ENCODE data around the gene MTHFSD.

The MTHFSD gene

GRCh38 chr16:86584071-86584685, 29.1 kb upstream of the MTHFSD start:
- no peak for DNase-seq (ENCODE audit: low read depth in 1 of 2, low spot score in 1 of 2)

DNA sequence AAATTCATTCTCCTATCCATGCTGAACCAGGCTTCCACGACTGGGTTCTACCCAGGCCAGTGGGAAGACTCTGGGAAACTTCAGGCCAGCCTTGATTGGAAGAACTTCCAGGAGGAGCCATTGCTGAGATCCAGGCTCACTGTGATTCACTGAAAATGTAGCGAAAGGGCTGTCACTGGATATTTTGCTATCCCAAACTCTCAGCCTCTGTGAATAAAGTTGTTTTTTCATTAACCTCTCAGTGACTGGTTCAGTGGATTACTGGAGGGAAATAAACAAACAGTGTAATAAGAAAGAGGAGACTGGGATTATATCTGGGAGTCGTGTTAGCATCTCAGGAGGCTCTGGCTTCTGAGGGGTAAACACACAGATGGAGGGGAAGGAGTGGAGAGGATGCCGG, 26.4 kb upstream of the MTHFSD start:
- DNase-seq (ENCODE audit: low read depth in 1 of 2, low spot score in 1 of 2) = no peak

GRCh38 chr16:86580791-86581170, 25.7 kb upstream of the MTHFSD start:
- no peak for DNase-seq (ENCODE audit: low read depth in 1 of 2, low spot score in 1 of 2)

- no peak for DNase-seq (ENCODE audit: low read depth in 1 of 2, low spot score in 1 of 2)
Measured at GRCh38 chr16:86580063-86580790, 25.2 kb upstream of the MTHFSD start.

DNA sequence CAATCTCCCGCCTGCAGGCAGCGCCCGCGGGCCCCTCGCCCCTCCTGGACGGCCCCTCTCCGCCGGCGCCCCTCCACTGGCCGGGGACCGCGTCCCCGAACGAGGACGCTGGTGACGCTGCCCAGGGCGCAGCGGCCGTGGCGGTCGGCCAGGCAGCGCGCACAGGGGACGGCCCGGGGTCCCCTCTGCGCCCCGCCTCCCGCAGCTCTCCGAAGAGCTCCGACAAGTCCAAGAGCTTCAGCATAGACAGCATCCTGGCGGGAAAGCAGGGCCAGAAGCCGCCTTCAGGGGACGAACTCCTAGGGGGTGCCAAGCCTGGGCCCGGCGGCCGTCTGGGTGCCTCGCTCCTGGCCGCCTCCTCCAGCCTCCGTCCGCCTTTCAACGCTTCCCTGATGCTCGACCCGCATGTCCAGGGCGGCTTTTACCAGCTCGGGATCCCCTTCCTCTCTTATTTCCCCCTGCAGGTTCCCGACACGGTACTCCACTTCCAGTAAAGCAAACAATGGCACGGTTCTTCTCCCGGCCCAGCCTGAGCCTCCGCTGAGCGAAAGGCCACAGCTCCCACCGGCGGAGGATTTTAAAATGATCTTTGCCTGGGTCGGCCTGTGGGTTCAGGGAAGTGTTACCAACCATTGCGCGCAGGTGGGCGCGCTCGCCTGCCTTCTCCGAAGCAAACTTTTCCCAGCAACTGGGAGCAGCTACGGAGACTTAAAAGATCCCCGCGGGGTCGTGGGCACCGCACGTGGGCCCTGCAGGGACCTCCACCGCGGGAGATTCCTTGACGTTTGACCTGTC, 24.4 kb upstream of the MTHFSD start:
- no peak for DNase-seq (ENCODE audit: low read depth in 1 of 2, low spot score in 1 of 2)

DNA sequence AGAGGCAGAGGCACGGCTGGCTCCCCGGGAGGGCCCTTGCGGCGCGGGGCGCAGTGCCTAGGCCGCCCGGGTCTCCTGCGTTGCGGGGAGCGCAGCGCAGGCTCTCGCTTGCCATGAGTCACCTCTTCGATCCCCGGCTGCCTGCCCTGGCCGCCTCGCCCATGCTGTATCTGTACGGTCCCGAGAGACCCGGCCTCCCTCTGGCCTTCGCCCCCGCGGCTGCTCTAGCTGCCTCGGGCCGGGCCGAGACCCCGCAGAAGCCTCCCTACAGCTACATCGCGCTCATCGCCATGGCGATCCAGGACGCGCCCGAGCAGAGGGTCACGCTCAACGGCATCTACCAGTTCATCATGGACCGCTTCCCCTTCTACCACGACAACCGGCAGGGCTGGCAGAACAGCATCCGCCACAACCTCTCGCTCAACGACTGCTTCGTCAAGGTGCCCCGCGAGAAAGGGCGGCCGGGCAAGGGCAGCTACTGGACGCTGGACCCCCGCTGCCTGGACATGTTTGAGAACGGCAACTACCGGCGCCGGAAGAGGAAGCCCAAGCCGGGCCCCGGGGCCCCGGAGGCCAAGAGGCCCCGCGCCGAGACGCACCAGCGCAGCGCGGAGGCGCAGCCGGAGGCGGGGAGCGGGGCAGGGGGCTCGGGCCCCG, 23.7 kb upstream of the MTHFSD start:
- no peak for DNase-seq (ENCODE audit: low read depth in 1 of 2, low spot score in 1 of 2)

GRCh38 chr16:86578061-86578599, 23.1 kb upstream of the MTHFSD start, which contains the start of gene FOXL1:
Gene FOXL1 (plus strand): TSS chr16:86578549. CDS start chr16:86578724, 175 bp downstream.
- DNase-seq (ENCODE audit: low read depth in 1 of 2, low spot score in 1 of 2) = no peak

DNA sequence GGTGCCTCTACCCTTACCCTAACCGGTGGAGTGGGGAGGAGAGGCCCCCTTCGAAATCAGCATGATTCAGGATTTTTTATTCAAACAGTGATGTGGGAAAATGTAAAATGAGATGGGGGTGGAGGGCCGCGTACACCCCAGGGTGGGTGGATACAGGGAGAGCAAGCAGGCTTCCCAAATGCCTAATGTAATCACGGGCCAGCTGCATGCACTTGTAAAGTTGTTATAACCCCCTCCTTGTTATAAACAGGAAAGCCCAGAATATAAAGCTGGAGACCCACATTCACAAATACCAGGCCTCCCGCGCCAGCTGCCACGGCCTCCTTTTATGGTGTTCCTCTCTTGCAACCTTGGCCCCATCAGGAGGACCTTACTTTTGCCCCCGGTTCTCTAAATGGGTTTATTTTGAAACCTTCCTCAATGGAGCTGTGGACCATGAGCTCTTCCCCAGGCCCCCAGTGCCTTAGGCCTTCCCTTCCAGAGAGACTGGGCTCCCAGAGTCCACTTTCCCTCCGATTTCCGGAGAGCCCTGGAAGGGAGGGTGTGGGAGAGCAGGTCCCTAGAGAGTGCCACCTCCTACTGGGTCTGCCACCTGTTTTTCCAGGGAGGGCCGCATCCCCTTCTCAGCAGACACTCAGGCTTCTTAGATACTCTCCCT, 22.4 kb upstream of the MTHFSD start:
- DNase-seq (ENCODE audit: low read depth in 1 of 2, low spot score in 1 of 2) = no peak

DNA sequence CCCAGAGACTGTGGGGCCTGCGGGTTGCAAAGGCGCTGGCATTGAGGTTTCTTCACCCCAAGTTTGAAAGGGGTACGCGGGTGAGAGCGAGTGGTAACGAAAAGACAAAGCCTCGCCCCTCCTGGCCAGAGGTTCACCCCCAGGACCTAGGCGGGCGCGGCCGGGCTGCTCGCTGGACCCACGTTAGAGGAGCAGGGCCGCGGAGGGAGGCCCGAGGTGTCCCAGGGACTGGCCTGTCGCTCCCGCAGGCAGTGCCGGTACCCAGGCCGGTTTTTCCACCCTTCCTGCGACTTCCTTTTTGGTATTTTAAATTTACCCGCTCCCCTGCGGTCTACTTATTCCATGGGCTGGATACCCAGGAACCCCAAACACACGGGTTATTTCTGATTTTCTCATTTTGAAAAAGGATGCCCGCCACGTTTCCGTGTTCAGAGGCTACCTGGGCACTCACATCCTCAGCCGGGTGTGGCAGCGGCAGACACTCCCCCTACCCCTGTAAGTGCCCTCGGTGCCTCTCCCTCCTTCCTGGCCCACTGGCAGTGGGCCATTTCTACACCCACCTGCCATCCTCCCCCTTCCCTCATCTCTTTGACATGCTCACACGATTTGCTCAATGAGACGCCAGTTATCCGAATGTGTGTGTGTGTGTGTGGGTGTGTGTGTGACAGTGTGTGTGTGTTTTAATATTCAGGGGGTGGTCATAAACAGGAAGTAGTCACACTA, 21.7 kb upstream of the MTHFSD start:
- no peak for DNase-seq (ENCODE audit: low read depth in 1 of 2, low spot score in 1 of 2)

DNA sequence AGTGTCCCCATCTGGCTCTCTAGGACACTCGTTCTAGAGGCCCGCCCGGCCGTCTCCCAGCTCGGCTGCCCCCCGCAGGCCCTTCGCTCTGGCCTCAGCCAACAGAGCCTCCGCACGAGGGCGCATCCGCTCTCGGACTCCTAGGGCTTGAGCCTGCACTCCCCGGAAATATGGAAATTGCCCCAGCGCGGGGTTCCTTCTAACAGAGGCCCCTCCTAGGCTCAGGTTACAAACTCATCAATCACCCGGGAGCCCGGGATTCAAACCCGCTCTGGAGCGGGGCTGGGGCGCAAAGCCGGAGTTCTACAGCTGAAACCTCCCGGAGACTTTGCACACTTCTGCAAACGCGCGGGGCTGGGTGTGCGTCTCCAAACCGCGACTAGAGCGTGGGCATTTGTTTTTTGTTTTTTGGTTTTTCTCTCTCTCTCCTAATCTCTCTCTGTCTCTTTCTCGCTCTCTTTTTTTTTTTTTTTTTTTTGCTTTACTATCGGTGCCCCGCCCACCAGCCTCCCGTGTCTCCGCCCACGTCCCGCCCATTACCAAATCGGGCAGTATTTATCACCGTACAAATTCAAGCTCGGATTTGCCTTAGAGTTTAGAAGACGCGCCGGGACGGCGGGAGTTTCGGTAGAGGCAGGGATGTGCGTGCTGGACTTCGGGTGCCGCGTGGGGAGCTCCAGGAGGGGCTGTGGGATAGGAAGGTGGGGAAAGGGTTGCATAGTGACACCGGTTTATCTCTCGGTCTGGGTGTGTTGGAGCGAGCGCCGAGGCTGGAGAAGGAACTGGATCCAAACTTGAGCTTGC, 20.9 kb upstream of the MTHFSD start:
- DNase-seq (ENCODE audit: low read depth in 1 of 2, low spot score in 1 of 2) = peak in 1 of 2 donors; percentile 17

DNA sequence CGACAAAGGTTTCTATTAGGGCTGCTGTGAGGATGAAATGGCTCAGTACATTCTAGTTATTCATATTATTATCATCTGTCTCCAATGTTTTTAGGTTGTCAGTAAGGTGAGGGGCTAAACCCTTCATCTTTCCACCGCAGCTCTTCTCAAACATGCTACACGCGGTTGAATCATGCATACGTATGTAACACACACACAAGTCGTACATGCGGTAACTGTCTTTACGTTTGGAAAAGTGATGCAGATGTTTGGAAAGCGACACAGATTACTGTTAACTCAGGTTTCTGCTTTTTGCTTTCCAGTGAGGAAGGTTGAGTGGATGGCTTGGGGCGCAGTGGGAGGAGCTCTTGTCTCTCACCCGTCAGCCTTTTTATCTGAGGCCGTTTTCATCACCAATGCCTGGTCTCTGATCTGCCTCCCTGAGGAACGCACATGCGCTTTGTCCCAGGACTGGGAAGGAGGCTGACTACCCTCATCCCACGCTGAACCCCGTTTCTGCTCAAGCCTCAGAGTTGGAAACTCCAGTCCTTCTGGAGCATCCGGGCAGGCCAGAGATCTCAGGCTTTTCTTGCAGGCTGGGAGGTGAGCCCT, 20.2 kb upstream of the MTHFSD start:
- no peak for DNase-seq (ENCODE audit: low read depth in 1 of 2, low spot score in 1 of 2)

DNA sequence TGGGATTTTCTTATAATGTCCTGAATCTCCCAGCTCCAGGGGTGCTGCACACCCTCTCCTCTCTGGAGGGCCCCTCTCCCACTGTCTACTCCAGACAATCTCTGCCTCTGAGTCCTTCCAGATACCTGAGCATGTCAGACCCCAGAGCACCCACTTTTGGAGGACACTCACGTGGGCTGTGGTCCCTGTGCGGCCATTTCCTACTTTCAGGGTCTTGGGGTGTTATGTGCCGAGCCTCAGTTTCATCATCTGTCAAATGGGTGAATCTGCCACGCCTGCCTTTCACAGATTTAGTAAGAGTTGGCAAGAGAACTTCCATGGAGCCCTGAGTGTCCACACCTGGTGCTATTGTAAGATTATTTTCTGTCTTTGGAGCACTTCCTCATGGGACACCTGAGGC, 19.6 kb upstream of the MTHFSD start:
- no peak for DNase-seq (ENCODE audit: low read depth in 1 of 2, low spot score in 1 of 2)

DNA sequence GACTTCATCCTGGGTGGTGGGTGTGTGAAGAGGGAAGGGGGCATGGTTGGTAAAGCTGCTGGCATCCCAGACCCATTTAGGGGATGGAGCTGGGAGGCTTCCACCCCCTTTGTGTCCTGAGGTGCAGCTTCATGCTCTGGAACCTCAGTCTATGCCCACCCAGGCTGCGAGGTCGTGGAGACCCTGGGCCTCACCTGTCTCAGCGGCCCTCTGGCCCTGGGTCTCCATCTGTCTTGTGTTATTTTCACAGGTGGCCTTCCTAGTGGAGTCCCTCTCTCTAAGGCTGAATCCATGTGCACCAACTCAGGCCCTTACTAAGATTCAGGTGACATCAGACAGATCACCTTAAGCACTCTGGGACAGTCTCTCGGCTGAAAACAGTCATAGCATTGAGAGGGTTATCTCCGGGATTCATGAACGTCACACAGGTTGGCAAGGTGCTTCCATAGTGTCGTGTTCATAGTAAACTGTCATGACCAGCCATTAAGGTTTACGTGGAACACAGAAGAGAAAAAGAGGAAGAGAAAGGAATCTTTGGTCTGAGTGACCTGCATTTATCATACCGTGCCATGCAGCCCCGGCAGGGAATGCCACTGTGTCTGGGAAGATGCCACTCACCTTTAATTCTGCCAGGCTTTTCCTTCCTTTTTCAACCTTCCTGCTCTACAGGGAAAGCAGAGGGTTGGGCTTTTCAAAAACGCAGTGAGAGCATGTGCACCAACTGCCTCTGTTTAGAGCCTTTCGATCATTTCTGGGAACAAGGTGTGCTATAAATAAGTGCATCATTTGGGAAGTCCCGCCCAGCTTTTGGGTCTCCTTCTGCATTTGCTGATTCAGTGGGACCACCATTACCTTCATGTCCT, 18.8 kb upstream of the MTHFSD start:
- DNase-seq (ENCODE audit: low read depth in 1 of 2, low spot score in 1 of 2) = no peak

DNA sequence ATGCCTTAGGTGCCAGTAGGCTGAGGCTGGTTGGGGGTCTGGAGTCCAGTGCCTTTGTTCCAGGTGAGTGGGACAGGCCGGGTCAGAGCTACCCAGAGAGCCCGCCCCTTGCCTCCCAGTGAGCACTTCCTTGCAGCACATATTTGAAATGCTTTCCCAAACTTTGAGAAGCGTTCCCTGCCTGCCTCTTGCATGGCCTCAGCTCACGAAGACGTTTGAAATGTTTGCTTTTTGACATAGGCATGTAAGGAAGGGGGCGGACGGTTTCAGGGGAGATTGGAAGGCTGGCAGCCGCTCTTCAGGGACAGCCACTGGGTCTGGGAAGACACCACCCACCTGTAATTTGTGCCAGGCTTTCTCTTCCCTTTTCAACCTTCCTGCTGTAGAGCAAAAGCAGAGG, 18.2 kb upstream of the MTHFSD start:
- DNase-seq (ENCODE audit: low read depth in 1 of 2, low spot score in 1 of 2) = no peak

DNA sequence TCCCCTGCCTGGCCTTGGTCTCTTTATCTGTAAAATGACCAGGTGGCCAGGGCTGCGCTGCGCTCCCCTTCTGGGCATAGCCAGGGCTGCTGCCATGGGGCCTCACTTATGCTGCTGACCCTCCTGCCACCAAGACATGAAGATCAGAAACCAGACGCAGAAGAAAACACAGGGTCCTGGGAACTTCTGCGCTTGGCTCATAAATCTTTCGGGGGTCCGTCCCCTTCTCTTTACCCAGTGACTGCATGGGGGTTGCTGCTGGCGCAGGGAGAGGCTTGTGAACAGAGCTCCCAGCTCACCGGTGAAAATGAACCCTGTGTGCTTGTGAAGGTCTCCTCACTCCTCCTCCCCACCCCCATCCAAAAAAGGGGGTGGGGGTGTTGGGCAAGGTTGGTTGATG, 17.6 kb upstream of the MTHFSD start:
- no peak for DNase-seq (ENCODE audit: low read depth in 1 of 2, low spot score in 1 of 2)

GRCh38 chr16:86572041-86572521, 17.0 kb upstream of the MTHFSD start:
- DNase-seq (ENCODE audit: low read depth in 1 of 2, low spot score in 1 of 2) = no peak

DNA sequence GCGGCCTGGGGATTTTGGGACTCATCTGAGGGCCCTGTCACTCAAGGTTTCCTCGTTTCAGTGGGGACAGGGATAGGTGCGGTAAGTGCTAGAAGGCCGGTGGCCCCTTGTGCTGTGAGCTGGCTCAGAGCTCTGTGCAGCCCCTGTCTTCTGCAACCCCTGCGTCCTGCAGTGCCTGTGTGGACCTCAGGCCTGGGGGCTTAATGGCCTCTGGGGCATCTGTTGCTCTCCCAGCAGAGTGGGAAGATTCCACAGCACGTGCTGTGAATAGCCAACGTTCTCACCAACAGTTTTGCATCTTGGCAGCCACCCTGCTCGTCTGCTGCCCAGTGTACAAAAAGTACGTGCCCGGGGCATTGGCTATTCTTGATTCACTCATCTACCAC, 16.5 kb upstream of the MTHFSD start:
- no peak for DNase-seq (ENCODE audit: low read depth in 1 of 2, low spot score in 1 of 2)
